ENCODE measurements around the gene RLN3.
"Not testable (repeated sequence)": the region's sequence is repeated elsewhere in the genome, so short reads cannot be mapped to it uniquely, and the experiment has no call there.

GRCh38 chr19:14050961-14051360 lies 23.0 kb downstream of the RLN3 start:
- TF ChIP-seq CTCF, POLR2A (IDR thresholded peaks at IDR 0.05): not testable (repeated sequence)
